AG09319 (cell line): Measurements from ENCODE around the gene PAPOLB.

Source experiments
- DNase-seq: peaks from one replicate; pipeline ENCODE4 v3.0.0-alpha.2; 2010; ENCODE audit warnings: low read depth; ENCODE audit errors: extremely low read depth
- TF ChIP-seq, protein P1 (sequence below): IDR thresholded peaks from 2 replicates; pipeline ENCODE4 v1.5.1; 2011; ENCODE audit warnings: low read depth, mild to moderate bottlenecking, inconsistent platforms, low read length, moderate library complexity

PAPOLB gene

GRCh38 chr7:4883372-4884144 is 21.7 kb upstream of the PAPOLB start, which contains the start of gene RADIL:
Gene RADIL (minus strand): TSS chr7:4883716. CDS start chr7:4878139, 5,577 bp downstream.
- DNase-seq, result peak; percentile 78
- TF ChIP-seq, protein P1, sequence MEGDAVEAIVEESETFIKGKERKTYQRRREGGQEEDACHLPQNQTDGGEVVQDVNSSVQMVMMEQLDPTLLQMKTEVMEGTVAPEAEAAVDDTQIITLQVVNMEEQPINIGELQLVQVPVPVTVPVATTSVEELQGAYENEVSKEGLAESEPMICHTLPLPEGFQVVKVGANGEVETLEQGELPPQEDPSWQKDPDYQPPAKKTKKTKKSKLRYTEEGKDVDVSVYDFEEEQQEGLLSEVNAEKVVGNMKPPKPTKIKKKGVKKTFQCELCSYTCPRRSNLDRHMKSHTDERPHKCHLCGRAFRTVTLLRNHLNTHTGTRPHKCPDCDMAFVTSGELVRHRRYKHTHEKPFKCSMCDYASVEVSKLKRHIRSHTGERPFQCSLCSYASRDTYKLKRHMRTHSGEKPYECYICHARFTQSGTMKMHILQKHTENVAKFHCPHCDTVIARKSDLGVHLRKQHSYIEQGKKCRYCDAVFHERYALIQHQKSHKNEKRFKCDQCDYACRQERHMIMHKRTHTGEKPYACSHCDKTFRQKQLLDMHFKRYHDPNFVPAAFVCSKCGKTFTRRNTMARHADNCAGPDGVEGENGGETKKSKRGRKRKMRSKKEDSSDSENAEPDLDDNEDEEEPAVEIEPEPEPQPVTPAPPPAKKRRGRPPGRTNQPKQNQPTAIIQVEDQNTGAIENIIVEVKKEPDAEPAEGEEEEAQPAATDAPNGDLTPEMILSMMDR, result peak; percentile 92

DNA sequence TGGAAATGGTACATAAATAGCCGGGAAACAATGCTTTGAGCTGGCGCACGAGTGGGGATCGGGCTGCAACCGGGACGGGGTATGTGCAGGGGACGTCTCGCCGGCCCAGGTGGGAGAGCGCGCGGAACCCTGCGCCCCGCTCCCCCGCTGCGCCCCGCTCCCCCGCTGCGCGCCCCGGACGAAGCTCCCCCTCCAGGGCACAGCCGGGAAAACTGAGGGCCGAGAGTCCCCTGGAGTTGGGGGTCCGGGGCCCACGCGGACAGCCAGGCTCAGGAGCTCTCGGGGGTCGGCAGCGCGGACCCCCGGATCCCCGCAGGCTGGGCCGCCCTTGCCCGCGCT is 21.2 kb upstream of the PAPOLB start:
- TF ChIP-seq, protein P1, result no peak
- DNase-seq, result no peak

DNA sequence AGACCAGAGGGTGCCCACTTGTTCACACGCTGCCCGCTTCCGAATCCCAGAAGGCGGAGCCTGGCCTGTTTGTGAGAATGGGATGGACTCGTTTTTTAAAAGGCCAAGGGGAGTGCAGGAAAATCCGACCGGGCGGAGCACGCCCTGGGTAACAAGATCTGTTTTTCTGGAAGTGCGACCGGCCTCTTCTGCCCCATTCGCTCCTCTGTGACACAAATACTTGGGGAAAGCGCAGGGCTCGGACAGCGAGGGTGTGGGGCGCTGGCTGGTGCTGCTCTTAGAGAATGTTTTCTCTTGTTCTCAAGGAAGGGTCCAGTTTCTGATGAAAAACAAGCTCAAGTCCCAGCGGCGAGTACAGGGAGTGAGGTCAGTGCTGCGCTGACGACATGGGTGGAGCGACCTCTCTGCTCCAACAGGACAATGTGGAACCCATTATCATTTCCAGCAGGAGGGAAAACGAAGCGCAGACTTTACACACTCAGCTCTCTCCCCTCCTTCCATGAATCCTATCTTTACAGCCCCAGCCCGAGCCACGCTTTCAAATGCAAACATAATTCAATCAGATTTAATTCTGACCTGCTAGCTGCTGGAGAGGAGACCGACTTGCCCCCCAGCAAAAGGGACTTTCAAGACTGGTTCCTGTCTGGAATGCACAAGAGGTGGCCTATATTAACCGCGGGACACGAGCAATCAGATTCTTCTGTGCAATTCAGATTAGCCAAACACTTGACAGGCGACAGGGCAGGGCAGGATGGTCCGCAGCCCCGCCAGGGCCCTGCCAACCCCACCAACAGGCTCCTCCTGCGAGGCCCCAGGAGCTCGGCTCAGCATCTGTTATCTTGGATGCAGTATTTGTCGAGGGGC is 20.6 kb upstream of the PAPOLB start:
- TF ChIP-seq, protein P1, result no peak
- DNase-seq, result peak; percentile 80

- no peak for DNase-seq
- TF ChIP-seq, protein P1, result no peak
Observed at GRCh38 chr7:4880218-4880617, 18.4 kb upstream of the PAPOLB start.

- TF ChIP-seq, protein P1, result no peak
- DNase-seq, result no peak
Observed at GRCh38 chr7:4879396-4880081, 17.7 kb upstream of the PAPOLB start.

DNA sequence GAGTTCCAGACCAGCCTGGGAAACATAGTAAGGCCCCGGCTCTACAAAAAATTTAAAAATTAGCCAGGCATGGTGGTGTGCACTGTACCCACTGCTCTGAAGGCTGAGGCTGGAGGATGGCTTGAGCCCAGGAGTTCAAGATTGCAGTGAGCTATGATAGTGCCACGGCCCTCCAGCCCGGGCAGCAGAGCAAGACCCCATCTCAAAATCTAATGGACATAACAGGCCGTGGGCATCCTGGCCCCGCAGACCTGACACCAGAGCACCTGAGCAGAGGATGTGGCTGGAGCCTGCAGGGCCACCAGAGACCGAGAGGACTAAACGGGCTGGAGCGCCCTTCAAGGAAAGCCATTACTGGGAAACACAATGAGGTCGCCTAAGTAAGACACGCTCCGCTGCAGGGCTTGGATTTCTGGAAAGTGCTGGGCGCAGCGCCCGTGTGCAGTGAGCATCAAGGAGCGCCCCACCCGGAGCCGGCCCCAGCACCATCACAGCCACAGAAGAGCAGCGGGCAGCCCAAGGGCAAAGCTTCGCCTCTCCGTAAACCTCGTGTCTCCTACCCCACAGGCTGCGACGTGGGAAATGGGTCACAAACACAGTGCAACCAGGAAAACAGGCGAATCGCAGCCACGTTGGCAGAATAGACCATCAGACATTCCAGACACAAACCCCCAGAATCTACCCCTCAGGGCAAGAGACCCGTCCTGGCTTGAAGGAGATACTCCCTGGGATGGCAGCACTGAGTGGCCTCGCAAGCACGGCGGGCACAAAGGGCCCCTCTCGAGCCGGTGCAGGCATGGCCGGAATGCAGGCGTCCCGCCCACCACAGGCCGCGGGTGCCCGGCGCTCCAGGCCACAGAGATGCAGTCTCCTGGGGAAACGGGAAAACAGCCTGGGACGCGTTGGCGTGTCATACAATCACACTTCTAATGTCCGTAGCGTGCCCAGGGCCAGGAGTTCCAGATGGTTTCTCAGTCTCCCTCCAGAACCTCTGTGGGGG is 16.8 kb upstream of the PAPOLB start:
- no peak for DNase-seq
- TF ChIP-seq, protein P1, result no peak
